ENCODE measurements around the gene POLR1A. TPM values are rescaled to one million over a fixed set of nuclear protein-coding genes. Genes with fewer than 3 reads are reported as not detected.

The POLR1A gene
- total and polyA plus RNA-seq, 2 of the 8 experiments (the other 6 are each of a cell fraction or from before 2014, with no cell fraction given), result 8.9 to 58.1 TPM

- no peak overlapping the region for H3K23ac ChIP-seq (ENCODE audit: insufficient read length)
- no peak overlapping the region for H3K27ac ChIP-seq (ENCODE audit: low read depth, low read length)
- no peaks in the 10 kb centered on the region for H3K79me1 ChIP-seq (ENCODE audit: low read depth, low read length)
- DNase-seq (ENCODE audit: low read depth in 1 of 2, low spot score in 2 of 2), result no peak
- no peak overlapping the region for H4K5ac ChIP-seq (ENCODE audit: insufficient read length, low read depth, low read length)
- H2BK12ac ChIP-seq (ENCODE audit: low read depth, low read length), result no peak overlapping the region
- ChIA-PET CTCF (ENCODE audit: partially characterized antibody) (interaction anchor here (0.8 kb wide), 1 partner anchor 8 kb away, joined by 3 read pairs; no protein-coding TSS in a partner anchor), POLR2A (ENCODE audit: partially characterized antibody) (interaction anchor here (0.9 kb wide), 1 partner anchor 23 kb away, joined by 4 read pairs; the partner anchor contains the start of genes POLR1A and PTCD3)
- H3K23me2 ChIP-seq (ENCODE audit: low read depth, low read length), result no peaks in the 10 kb centered on the region
- H2BK5ac ChIP-seq (ENCODE audit: low read depth, low read length), result no peak overlapping the region
- no peak overlapping the region for H2AFZ ChIP-seq (ENCODE audit: low read length)
- no peaks in the 10 kb centered on the region for H3K4me1 ChIP-seq (replicated peaks in 1 of 4; ENCODE audit: control insufficient read depth in 3 of 4, insufficient read depth in 4 of 4, low read length in 3 of 4)
- H3K56ac ChIP-seq (replicated peaks; ENCODE audit: insufficient read length, low read depth, low read length), result no peak overlapping the region
- H4K20me1 ChIP-seq (replicated peaks in 1 of 2; ENCODE audit: control insufficient read depth in 1 of 2, insufficient read depth in 2 of 2, low read length in 2 of 2), result peaks cover 5 to 10% of the 10 kb centered on the region in 2 experiments
- no peak overlapping the region for H3K14ac ChIP-seq (ENCODE audit: insufficient read length)
- no peak overlapping the region for H3K4ac ChIP-seq (replicated peaks; ENCODE audit: insufficient read length, low read depth, low read length)
- H3K18ac ChIP-seq (ENCODE audit: extremely low read depth, low read length), result no peak overlapping the region
- no peak overlapping the region for H3K4me2 ChIP-seq (ENCODE audit: insufficient read depth in 1 of 2, low read depth in 2 of 2, low read length in 2 of 2)
- peaks cover 0 to 65% (median 43%) of the 10 kb centered on the region in 4 experiments; a peak in 7 of 8 replicates for H3K36me3 ChIP-seq (ENCODE audit: control insufficient read depth in 2 of 4, insufficient read depth in 4 of 4, low read length in 3 of 4)
- no peak overlapping the region for H3K9ac ChIP-seq (replicated peaks in 1 of 4; ENCODE audit: extremely low read depth in 1 of 4, low read depth in 3 of 4, low read length in 3 of 4)
- H2BK120ac ChIP-seq (replicated peaks; ENCODE audit: low read depth, low read length), result no peak overlapping the region
- no peaks in the 10 kb centered on the region for H3K27me3 ChIP-seq (replicated peaks in 1 of 4; ENCODE audit: control insufficient read depth in 3 of 4, extremely low read depth in 1 of 4, insufficient read depth in 3 of 4, low read length in 3 of 4)
- H2BK20ac ChIP-seq (ENCODE audit: low read length), result no peak overlapping the region
- no peak overlapping the region for H2BK15ac ChIP-seq (ENCODE audit: low read length)
- H4K8ac ChIP-seq (ENCODE audit: extremely low read depth, insufficient read depth, low read length), result no peak overlapping the region
- H3K79me2 ChIP-seq (ENCODE audit: control insufficient read depth in 1 of 2, insufficient read depth in 2 of 2, low read length in 2 of 2), result no peaks in the 10 kb centered on the region
- H3K4me3 ChIP-seq (ENCODE audit: extremely low read depth in 1 of 4, insufficient read depth in 2 of 4, low read depth in 3 of 4, low read length in 4 of 4), result no peak overlapping the region
- no peaks in the 10 kb centered on the region for H3K9me3 ChIP-seq (ENCODE audit: insufficient read depth in 2 of 2, low read depth in 1 of 2, low read length in 1 of 2)
- WGBS, 2 experiments (ENCODE audit: extremely low coverage in 1 of 2, insufficient coverage in 1 of 2, insufficient read length in 1 of 2, insufficient replicate concordance in 2 of 2, low coverage in 1 of 2, low lambda C conversion rate in 2 of 2, missing lambda C conversion rate in 1 of 2), result 92% methylated on average over 5 of the region's 5 CpGs; no CpG with 5 or more reads in 1 of the 2 experiments
- H2AK5ac ChIP-seq (ENCODE audit: low read depth, low read length), result no peak overlapping the region
- H4K91ac ChIP-seq (replicated peaks; ENCODE audit: insufficient read length, low read length), result no peak overlapping the region
- no peak for FAIRE-seq
- TF ChIP-seq RNF2 (IDR thresholded peaks at IDR 0.05; ENCODE audit: borderline replicate concordance, low read depth, low read length, missing control alignments, poor library complexity, severe bottlenecking), result no peak
- no peak for TF ChIP-seq NRF1 (IDR thresholded peaks at IDR 0.05; ENCODE audit: low read depth, low read length)
- no peak for TF ChIP-seq GABPA (IDR thresholded peaks at IDR 0.05; ENCODE audit: borderline replicate concordance, insufficient read depth, low read length)
- TF ChIP-seq CEBPB (IDR thresholded peaks at IDR 0.05; ENCODE audit: low read depth, low read length), result no peak
- TF ChIP-seq JUN (IDR thresholded peaks at IDR 0.05; ENCODE audit: low read depth, low read length), result no peak
- no peak for TF ChIP-seq RFX5 (IDR thresholded peaks at IDR 0.05; ENCODE audit: borderline replicate concordance, low read depth, low read length)
- no peak for TF ChIP-seq EGR1 (IDR thresholded peaks at IDR 0.05; ENCODE audit: borderline replicate concordance, low read depth, low read length)
- TF ChIP-seq CHD1 (IDR thresholded peaks at IDR 0.05; ENCODE audit: low read depth, low read length), result no peak
- no peak for TF ChIP-seq SP4 (IDR thresholded peaks at IDR 0.05; ENCODE audit: low read length)
- TF ChIP-seq TBP (IDR thresholded peaks at IDR 0.05; ENCODE audit: low read depth, low read length), result no peak
- TF ChIP-seq POLR2A (IDR thresholded peaks at IDR 0.05; ENCODE audit: control extremely low read depth in 1 of 2, low read depth in 2 of 2, low read length in 2 of 2), result no peak
- no peak for TF ChIP-seq CREB1 (IDR thresholded peaks at IDR 0.05)
- no peak for TF ChIP-seq EP300 (IDR thresholded peaks at IDR 0.05; ENCODE audit: borderline replicate concordance in 1 of 2, low read depth in 2 of 2, low read length in 2 of 2)
- no peak for TF ChIP-seq CBX5 (IDR thresholded peaks at IDR 0.05; ENCODE audit: low read depth, low read length)
- TF ChIP-seq KDM5A (IDR thresholded peaks at IDR 0.05; ENCODE audit: low read length), result no peak
- TF ChIP-seq RXRA (IDR thresholded peaks at IDR 0.05; ENCODE audit: insufficient read depth, low read depth, low read length), result no peak
Observed at GRCh38 chr2:86082756-86083155, 22.9 kb downstream of the POLR1A start.

Measured in H1 (cell line).